K562 (cell line): Measurements from ENCODE around the gene SPINK2. TPM values are rescaled to one million over a fixed set of nuclear protein-coding genes. Genes with fewer than 3 reads are reported as not detected.

Experiments used
- GTF2E2 ChIP-seq: fragments of 200-800 bp; sonication (Bioruptor generic); IDR thresholded peaks from 2 replicates; pipeline ENCODE4 v1.6.1; 2016; ENCODE audit warnings: missing genetic modification characterization, missing compliant biosample characterization
- MCM5 ChIP-seq: fragments of 450-650 bp; IDR thresholded peaks from 2 replicates; pipeline ENCODE4 v1.6.1; 2016; ENCODE audit warnings: low read depth
- PML ChIP-seq: IDR thresholded peaks from 2 replicates; pipeline ENCODE4 v1.6.1; 2012; ENCODE audit warnings: low read length, inconsistent platforms
- RBM17 ChIP-seq: fragments of 200-400 bp; formaldehyde crosslinking; IDR thresholded peaks from 2 replicates; pipeline ENCODE4 v1.6.1; 2017; ENCODE audit warnings: low read depth, mild to moderate bottlenecking, low read length, borderline replicate concordance
- SRF ChIP-seq, 2 experiments: fragments of 250-450, 450-650 bp in 1 of 2; sonication (Bioruptor Pico) in 1 of 2; sonication (generic) in 1 of 2; formaldehyde crosslinking; IDR thresholded peaks; 2 replicates each; pipeline versions ENCODE4 v1.5.0 to v1.5.1; 2020 to 2022; ENCODE audit warnings: mild to moderate bottlenecking in 1 of 2, missing genetic modification reagents in 1 of 2
- ZFPM2 ChIP-seq: fragments of 250-450 bp; sonication (Bioruptor Pico); IDR thresholded peaks from 2 replicates; pipeline ENCODE4 v1.5.1; 2022; ENCODE audit warnings: mild to moderate bottlenecking
- ZKSCAN1 ChIP-seq: fragments of 150-350 bp; IDR thresholded peaks from 2 replicates; pipeline ENCODE4 v1.6.1; 2016; ENCODE audit warnings: low read depth, low read length
- ZNF57 ChIP-seq: fragments of 450-650 bp; formaldehyde crosslinking; IDR thresholded peaks from 2 replicates; pipeline ENCODE4 v1.4.0; 2020; ENCODE audit warnings: mild to moderate bottlenecking, moderate library complexity
- ZNF609 ChIP-seq: sonication (generic); formaldehyde crosslinking; IDR thresholded peaks from 2 replicates; pipeline ENCODE4 v1.8.1; 2023; ENCODE audit warnings: missing genetic modification reagents, mild to moderate bottlenecking, borderline replicate concordance
- polyA plus RNA-seq, 8 experiments: library from polyadenylated mRNA; depleted of rRNA in 4 of 8; stranded (reverse) in 5 of 8; unstranded in 3 of 8; fragments of >200 nt; fragmentation: Nextera tagmentation in 2 of 8; fragmentation: Illumina TruSeq in 1 of 8; extraction: Ambion mirVana in 2 of 8; extraction: Trizol in 1 of 8; gene quantifications; 2 replicates each; pipeline versions ENCODE4 v1.2.1 to v1.2.3, GENCODE V29; 2011 to 2014; ENCODE audit warnings: inconsistent platforms in 1 of 8, missing spikeins in 1 of 8
- total RNA-seq, 7 experiments: library from RNA; depleted of rRNA in 6 of 7; stranded (reverse); fragments of >200 nt in 6 of 7; fragmentation: Illumina TruSeq in 2 of 7; extraction: Trizol in 2 of 7; gene quantifications; 2 replicates each; pipeline versions ENCODE4 v1.2.1 to v1.2.3, GENCODE V29; 2011 to 2021; ENCODE audit warnings: low replicate concordance in 1 of 7
- TF ChIP-seq, protein P1 (sequence below): fragments of 250-450 bp; sonication (Bioruptor Pico); IDR thresholded peaks from 2 replicates; pipeline ENCODE4 v1.4.0; 2020
- TF ChIP-seq, protein P2 (sequence below): fragments of 450-650 bp; formaldehyde crosslinking; IDR thresholded peaks from 2 replicates; pipeline ENCODE4 v1.4.0; 2022; ENCODE audit warnings: missing genetic modification characterization
- TF ChIP-seq, protein P3 (sequence below), 2 experiments: fragments of 450-650 bp; IDR thresholded peaks; 2 replicates each; pipeline ENCODE4 v1.6.1; 2016

SPINK2 gene
- total and polyA plus RNA-seq, 9 of the 15 experiments (the other 6 are each of a cell fraction or from before 2014, with no cell fraction given) = not detected

GRCh38 chr4:56799824-56800756, 21.4 kb downstream of the SPINK2 start (continued):
- TF ChIP-seq, protein P1, sequence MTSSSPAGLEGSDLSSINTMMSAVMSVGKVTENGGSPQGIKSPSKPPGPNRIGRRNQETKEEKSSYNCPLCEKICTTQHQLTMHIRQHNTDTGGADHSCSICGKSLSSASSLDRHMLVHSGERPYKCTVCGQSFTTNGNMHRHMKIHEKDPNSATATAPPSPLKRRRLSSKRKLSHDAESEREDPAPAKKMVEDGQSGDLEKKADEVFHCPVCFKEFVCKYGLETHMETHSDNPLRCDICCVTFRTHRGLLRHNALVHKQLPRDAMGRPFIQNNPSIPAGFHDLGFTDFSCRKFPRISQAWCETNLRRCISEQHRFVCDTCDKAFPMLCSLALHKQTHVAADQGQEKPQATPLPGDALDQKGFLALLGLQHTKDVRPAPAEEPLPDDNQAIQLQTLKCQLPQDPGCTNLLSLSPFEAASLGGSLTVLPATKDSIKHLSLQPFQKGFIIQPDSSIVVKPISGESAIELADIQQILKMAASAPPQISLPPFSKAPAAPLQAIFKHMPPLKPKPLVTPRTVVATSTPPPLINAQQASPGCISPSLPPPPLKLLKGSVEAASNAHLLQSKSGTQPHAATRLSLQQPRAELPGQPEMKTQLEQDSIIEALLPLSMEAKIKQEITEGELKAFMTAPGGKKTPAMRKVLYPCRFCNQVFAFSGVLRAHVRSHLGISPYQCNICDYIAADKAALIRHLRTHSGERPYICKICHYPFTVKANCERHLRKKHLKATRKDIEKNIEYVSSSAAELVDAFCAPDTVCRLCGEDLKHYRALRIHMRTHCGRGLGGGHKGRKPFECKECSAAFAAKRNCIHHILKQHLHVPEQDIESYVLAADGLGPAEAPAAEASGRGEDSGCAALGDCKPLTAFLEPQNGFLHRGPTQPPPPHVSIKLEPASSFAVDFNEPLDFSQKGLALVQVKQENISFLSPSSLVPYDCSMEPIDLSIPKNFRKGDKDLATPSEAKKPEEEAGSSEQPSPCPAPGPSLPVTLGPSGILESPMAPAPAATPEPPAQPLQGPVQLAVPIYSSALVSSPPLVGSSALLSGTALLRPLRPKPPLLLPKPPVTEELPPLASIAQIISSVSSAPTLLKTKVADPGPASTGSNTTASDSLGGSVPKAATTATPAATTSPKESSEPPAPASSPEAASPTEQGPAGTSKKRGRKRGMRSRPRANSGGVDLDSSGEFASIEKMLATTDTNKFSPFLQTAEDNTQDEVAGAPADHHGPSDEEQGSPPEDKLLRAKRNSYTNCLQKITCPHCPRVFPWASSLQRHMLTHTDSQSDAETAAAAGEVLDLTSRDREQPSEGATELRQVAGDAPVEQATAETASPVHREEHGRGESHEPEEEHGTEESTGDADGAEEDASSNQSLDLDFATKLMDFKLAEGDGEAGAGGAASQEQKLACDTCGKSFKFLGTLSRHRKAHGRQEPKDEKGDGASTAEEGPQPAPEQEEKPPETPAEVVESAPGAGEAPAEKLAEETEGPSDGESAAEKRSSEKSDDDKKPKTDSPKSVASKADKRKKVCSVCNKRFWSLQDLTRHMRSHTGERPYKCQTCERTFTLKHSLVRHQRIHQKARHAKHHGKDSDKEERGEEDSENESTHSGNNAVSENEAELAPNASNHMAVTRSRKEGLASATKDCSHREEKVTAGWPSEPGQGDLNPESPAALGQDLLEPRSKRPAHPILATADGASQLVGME (CRISPR knock-in tag) = no peak
- TF ChIP-seq ZNF609 (CRISPR knock-in tag) (no peak), SRF (CRISPR knock-in tag; IDR thresholded peaks at IDR 0.05) (no peak), ZKSCAN1 (no peak), MCM5 (no peak), GTF2E2 (tag) (no peak), PML (no peak), ZFPM2 (CRISPR knock-in tag) (no peak), ZNF57 (CRISPR knock-in tag) (no peak), RBM17 (no peak)
- TF ChIP-seq, protein P2, sequence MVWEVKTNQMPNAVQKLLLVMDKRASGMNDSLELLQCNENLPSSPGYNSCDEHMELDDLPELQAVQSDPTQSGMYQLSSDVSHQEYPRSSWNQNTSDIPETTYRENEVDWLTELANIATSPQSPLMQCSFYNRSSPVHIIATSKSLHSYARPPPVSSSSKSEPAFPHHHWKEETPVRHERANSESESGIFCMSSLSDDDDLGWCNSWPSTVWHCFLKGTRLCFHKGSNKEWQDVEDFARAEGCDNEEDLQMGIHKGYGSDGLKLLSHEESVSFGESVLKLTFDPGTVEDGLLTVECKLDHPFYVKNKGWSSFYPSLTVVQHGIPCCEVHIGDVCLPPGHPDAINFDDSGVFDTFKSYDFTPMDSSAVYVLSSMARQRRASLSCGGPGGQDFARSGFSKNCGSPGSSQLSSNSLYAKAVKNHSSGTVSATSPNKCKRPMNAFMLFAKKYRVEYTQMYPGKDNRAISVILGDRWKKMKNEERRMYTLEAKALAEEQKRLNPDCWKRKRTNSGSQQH (CRISPR knock-in tag) = no peak
- TF ChIP-seq, protein P3, sequence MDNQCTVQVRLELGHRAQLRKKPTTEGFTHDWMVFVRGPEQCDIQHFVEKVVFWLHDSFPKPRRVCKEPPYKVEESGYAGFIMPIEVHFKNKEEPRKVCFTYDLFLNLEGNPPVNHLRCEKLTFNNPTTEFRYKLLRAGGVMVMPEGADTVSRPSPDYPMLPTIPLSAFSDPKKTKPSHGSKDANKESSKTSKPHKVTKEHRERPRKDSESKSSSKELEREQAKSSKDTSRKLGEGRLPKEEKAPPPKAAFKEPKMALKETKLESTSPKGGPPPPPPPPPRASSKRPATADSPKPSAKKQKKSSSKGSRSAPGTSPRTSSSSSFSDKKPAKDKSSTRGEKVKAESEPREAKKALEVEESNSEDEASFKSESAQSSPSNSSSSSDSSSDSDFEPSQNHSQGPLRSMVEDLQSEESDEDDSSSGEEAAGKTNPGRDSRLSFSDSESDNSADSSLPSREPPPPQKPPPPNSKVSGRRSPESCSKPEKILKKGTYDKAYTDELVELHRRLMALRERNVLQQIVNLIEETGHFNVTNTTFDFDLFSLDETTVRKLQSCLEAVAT (IDR thresholded peaks at IDR 0.05) = peak in 1 of 2 experiments; percentile 57; a peak in 1 of 4 replicates
